GM06990 (cell line): ENCODE data around the gene ATP2A1.
"Not testable (repeated sequence)": the region's sequence is repeated elsewhere in the genome, so short reads cannot be mapped to it uniquely, and the experiment has no call there.

Source experiments
- DNase-seq: peaks from one replicate; pipeline ENCODE4 v3.0.0-alpha.2; 2011; ENCODE audit not compliant: insufficient read length; ENCODE audit errors: extremely low read depth
- H3K27me3 ChIP-seq: replicated peaks from 2 replicates; pipeline ENCODE4 v1.6.0; 2011; ENCODE audit warnings: low read length; ENCODE audit not compliant: control insufficient read depth, insufficient read depth
- H3K36me3 ChIP-seq: 2 replicates; pipeline ENCODE4 v1.5.1; 2011; ENCODE audit warnings: low read length; ENCODE audit not compliant: control insufficient read depth, insufficient read depth
- H3K4me3 ChIP-seq: replicated peaks from 2 replicates; pipeline ENCODE4 v1.5.1; 2011; ENCODE audit warnings: low read depth, mild to moderate bottlenecking, control low read depth, low read length
- CTCF ChIP-seq: IDR thresholded peaks from 2 replicates; pipeline ENCODE4 v1.5.1; 2011; ENCODE audit warnings: low read length, control low read depth, mild to moderate bottlenecking, inconsistent platforms; ENCODE audit not compliant: insufficient read depth, poor library complexity, severe bottlenecking

ATP2A1 gene

DNA sequence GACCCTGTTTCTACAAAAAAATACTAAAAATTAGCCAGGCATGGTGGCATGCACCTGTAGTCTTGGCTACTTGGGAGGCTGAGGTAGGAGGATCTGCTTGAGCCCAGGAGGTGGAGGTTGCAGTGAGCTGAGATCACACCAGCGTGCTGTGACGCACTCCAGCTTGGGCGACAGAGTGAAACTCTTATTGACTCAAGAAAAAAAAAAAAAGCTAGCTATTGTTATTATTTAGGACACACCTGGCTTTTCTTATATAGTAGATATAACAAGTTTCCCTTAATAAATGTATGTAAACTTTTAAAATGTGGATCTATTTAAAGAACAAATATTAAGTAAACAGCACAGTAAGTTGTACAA is 44.9 kb downstream of the ATP2A1 start:
- DNase-seq, result no peak
- H3K4me3 ChIP-seq, result peak overlapping the region; percentile 52
- H3K36me3 ChIP-seq, result peaks cover 11% of the 10 kb centered on the region
- no peaks in the 10 kb centered on the region for H3K27me3 ChIP-seq
- no peak for TF ChIP-seq CTCF

DNA sequence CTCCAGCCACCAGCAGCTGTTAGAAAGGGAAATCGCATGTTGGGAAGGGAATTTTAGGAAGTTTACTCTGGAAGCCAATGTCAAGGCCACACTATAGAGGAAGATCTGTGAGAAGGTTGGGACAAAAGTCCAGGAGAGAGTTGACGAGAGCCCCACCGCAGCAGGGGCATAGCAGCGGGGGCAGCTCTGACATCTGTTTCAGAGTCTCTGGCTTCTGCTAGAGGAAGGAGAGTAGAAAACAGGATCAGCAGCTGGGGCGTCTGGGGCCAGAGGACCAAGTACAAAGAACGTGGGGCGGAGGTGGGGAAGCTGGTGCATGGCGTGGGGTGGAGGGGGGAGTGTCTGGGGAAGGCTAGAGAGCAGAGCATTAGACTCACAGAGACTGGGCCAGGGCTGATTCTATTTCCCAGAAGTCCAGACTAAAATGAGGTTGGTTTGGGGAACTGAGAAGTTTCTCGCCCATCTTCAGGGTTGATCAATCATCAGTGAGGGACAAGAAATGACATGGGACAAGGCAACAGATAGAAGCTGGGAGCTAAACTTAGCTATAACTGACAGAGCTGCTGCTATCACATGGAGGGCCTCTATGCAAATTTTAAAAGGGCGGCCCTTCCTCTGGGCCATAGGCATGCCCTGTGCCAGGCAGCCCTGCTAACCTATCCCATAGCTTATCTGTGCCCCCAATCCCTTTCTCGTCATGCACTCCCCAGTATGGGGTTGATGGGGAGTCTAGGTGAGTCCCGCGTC is 45.5 kb downstream of the ATP2A1 start:
- Histone ChIP-seq H3K4me3 (peak overlapping the region; percentile 72), H3K27me3 (no peaks in the 10 kb centered on the region), H3K36me3 (peaks cover 11% of the 10 kb centered on the region)
- TF ChIP-seq CTCF, result no peak
- peak; percentile 84 for DNase-seq

DNA sequence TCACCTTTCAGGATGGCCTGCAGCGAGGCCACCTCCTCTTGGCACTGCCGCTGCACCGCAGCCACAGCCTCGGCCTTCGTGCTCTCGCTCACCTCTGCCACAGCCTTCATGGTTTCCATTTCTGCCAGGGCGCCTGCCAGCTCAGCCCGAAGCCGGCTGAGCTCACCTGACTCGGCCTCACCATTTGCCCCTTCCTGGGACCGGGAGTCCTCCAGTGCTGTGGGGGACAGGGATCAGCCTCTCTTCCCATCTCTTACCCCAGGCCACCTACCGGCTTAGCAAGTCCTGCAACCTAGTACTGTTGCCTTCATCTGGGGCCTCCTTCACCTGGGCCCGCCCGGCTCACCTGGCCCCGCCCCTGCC is 46.1 kb downstream of the ATP2A1 start:
- DNase-seq, result peak; percentile 82
- peak overlapping the region; percentile 72 for H3K4me3 ChIP-seq
- TF ChIP-seq CTCF, result peak; percentile 10

DNA sequence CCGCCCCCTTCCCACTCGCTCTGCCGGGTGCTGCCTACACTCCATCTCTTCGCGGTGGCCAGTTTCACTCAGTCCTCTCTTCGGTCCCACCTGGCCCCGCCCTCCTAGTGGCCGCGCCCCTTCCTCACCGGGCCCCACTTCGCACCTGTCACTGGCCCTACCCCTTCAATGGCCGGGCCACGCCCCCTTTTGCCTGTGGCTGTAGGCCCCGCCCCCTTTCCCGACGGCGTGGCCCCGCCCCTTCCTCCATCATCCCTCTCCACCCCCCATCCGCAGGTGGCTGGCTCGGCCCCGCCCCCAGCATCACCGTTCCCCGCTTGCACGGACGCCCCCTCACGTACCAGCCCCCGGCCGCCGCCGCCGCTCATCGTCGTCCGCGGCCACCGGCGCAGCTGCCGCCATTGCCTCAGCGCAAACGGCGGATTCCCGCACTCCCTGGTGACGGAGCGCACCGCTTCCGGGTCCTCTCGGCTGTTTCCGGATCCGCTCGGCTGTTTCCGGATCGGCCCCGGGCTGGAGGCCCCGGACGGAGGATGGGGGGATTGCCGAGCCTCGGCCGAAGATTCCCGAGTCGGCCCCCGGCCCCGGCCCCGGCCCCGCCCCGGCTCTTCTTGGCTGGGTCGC is 46.6 kb downstream of the ATP2A1 start, which contains the start of gene RABEP2:
TSS of gene RABEP2 (minus strand) at position 477 of the 624 bp plus-strand sequence. CDS start at position 402, 75 bp downstream.
- peaks cover 3% of the 10 kb centered on the region for H3K36me3 ChIP-seq
- TF ChIP-seq CTCF, result no peak
- peak; percentile 94 for DNase-seq
- H3K27me3 ChIP-seq, result no peaks in the 10 kb centered on the region
- H3K4me3 ChIP-seq, result peak within 1 kb of the TSS; percentile 72

More for the DNA sequence above, 46.1 kb downstream of the ATP2A1 start:
- peaks cover 8% of the 10 kb centered on the region for H3K36me3 ChIP-seq
- no peaks in the 10 kb centered on the region for H3K27me3 ChIP-seq

- peaks cover 2% of the 10 kb centered on the region; the same call in 1 of the 2 replicates for H3K36me3 ChIP-seq
- no peak for TF ChIP-seq CTCF
- peak; percentile 89 for DNase-seq
- no peaks in the 10 kb centered on the region for H3K27me3 ChIP-seq
- H3K4me3 ChIP-seq, result peak overlapping the region; percentile 72
Observed at GRCh38 chr16:28925386-28926228, 47.3 kb downstream of the ATP2A1 start.

GRCh38 chr16:28926284-28926683 is 48.0 kb downstream of the ATP2A1 start:
- not testable (repeated sequence) for H3K36me3 ChIP-seq, DNase-seq, H3K27me3 ChIP-seq
- peak overlapping the region; percentile 72 for H3K4me3 ChIP-seq
